HG03196 (cell line): ENCODE measurements around the gene DPH7.
"Not testable (repeated sequence)": the region's sequence is repeated elsewhere in the genome, so short reads cannot be mapped to it uniquely, and the experiment has no call there.

Experiments
- ATAC-seq: cut with Tn5 transposase; IDR thresholded peaks from one replicate; pipeline ENCODE4 v1.9.1; 2021; ENCODE audit not compliant: unreplicated experiment

The DPH7 gene

DNA sequence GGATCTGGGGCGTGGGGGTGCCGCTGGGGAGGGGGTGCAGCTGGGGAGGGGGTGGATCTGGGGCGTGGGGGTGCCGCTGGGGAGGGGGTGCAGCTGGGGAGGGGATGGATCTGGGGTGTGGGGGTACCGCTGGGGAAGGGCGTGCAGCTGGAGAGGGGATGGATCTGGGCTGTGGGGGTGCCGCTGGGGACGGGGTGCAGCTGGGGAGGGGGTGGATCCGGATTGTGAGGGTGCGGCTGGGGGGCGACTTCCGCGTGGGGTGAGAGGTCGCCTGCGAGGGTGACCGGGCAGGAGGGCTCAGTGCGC is 27.8 kb downstream of the DPH7 start:
- not testable (repeated sequence) for ATAC-seq

DNA sequence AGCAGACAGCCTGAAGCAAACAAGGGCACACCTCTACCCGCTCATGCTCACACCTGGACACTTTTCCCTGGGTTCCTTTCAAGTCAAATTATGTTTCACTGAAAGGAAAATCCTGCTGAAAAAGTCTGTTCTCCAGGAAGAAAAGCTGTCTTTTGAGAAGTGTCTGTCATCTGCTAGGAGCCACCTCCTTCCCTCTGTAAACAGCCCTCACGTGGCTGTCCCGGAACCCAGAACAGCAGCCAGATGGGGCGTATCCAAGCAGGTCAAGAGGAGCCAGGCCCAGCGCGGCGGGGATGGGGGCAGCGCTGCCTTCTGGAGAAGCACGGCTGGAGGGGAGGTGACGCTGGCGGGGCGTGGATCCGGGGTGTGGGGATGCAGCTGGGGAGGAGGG is 28.5 kb downstream of the DPH7 start, which contains the start of gene PNPLA7:
TSS of gene PNPLA7 (minus strand) at position 172 of the 391 bp plus-strand sequence. CDS start 205 bp downstream, outside the sequence.
- ATAC-seq: no peak

DNA sequence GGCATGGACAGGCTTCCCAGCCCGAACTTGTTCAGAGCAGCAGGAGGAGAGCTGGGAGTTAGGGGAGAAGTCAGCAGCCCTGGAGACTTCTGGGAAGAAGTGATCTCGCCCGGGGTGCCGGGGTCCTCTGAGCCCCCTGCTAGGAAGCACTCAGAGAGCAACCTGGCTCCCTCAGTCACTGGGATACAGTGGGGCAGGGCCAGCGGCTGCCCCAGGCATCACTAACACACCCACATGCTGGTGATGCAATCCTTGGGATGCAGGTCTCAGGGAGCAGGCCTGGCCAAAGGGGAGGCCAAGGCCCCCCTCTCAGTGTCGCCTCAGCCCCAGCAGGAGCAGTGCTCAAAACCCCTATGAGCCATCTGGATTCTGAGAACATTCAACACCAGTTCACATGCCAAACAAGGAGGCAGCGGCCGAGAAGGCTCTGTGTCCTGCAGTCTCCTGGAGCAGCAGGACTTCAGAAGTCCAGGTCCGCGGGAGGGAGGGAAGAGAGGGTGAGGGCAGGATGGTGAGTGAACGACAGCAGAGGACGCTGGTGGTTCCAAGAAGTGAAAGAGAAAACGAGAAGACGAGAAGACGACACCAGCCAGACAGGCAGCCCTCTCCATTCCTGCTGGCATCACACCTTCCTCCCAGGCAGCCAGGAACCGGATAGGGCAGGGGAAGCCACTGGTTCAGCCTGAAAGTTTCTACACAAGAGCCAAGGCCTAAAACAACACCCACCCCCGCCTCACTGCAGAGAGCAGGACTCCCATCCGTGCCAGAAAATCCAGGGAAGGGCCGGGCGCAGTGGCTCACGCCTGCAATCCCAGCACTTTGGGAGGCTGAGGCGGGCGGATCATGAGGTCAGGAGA is 30.8 kb downstream of the DPH7 start:
- no peak for ATAC-seq

DNA sequence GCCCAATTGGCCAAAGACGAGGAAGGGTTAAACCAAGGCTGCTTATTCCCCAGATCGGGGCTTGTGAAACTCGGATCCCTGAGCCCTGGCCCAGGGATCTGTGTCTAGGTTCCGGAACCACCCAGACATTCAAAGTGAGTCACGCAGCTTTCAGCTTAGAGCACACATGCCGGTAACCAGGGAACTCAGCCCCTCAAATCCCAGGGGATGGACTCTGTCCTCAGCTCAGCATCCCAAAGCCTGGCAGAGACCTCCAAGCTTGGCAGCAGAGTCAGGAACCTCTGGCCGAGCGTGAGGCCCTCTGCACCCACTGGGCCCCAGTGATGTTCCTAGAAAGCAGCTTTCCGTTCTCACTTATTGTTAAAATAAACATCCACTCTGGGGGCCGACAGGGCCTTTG is 33.6 kb downstream of the DPH7 start:
- no peak for ATAC-seq

DNA sequence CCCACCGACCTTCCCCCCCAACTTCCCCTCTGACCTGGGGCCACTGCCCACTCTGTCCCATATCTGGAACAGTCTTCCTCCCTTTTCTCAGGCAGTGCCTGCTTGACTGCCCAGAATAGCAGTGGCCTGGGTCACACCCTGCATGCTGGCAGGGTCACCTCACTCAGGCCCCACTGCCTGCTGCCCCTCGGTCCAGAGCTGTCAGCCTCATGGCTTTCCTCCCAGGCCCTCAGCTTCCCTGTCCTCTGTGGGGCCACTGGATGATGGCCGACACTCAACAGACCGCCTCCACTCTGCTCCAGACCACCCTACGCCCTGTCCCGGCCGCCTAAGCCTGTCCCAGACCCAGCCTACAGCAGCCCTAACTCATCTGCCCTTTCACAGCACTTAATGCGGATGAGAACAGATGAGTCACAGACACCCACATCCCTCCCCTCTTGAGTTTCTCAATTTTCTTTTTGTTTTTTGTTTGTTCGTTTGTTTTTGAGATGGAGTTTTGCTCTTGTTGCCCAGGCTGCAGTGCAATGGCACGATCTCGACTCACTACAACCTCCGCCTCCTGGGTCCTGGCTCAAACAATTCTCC is 34.5 kb downstream of the DPH7 start:
- no peak for ATAC-seq

GRCh38 chr9:137543237-137543963 is 35.3 kb downstream of the DPH7 start:
- no peak for ATAC-seq

GRCh38 chr9:137542486-137542885 is 36.2 kb downstream of the DPH7 start:
- no peak for ATAC-seq

DNA sequence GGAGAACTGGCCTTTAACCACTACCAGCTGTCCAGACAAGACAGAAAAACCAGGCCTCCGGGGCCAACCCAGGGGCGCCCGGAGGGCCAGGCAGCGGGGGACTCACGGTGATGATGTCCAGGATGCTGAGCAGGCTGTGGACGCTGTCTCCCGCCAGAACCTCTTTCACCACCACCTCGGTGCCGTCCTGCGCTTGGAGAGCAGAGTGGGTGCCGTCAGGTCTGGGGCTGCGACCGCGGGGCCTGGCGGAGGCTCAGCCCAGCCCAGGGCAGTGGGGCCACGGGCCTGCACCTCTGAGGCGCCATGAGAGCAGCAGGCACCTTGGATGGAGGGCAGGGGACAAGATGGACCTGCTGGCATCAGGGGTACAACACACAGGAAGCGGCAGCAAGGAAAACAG is 38.2 kb downstream of the DPH7 start:
- no peak for ATAC-seq

DNA sequence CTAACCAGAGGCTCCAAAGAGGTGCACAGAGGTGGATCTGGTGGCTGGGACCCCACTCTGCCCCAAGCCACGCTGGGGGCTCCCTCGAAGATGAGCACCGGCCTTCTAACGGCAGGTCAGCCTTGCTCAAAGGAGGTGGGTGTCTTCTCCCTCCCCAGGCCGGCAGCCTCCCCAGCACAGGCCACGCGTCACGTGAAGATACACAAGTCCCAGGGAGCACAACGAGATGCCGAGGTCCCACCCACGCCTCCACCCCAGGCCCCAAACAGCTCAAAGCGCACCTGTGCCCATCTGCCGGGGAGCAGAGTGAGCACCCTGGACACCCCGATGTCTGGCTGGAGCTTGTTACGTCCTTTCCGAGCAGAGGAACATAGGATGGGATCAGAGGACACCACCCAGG is 40.7 kb downstream of the DPH7 start:
- ATAC-seq: no peak

GRCh38 chr9:137536594-137537131 is 42.1 kb downstream of the DPH7 start:
- ATAC-seq: not testable (repeated sequence)

DNA sequence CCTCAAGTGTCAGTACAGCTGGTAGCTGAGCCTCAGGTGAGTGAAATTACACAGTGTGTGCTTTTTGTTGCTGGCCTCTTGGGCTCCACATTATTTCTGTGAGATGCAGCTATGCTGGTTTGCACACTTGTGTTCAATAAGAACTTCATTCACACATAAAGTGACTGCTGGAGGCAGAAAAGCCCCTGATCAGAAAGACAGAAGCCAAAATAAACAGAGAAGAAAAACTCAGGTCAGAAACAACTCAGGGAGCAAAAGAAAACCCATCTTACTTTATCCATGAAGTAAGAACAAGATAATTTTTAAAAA is 43.7 kb downstream of the DPH7 start:
- ATAC-seq: no peak

GRCh38 chr9:137534256-137535119 is 44.2 kb downstream of the DPH7 start:
- ATAC-seq: no peak

- not testable (repeated sequence) for ATAC-seq
Observed at GRCh38 chr9:137532891-137533468, 45.7 kb downstream of the DPH7 start.

DNA sequence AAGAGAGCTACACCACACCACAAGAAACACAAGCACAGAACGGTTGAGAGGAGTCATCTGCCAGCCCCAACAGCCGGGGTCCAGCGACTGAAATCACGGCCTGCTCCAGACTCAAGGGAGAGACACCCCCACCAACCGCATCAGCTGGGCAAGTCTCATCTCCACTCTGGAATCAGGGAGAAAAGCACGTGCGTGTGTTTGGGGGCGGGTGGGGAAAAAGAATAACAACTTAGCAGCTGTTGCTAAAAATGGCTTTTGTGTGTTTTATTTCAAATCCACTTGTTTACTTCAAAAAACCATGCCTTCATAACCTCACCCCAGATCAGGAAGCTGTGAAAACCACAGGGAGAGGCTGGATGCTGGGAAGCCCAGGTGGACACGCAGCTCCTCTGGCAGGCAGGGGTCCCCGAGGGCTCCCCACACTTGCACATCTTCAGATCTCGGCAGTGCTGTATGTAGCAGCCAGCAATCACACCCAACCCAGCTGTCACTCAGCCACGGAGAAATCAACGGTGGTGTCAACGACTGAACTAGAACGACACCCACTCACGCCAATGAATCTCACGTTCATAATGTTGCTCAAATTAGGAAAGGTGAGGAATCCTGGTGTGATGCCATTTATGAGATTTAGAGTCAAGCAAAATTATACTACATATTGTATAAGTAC is 47.5 kb downstream of the DPH7 start:
- no peak for ATAC-seq

DNA sequence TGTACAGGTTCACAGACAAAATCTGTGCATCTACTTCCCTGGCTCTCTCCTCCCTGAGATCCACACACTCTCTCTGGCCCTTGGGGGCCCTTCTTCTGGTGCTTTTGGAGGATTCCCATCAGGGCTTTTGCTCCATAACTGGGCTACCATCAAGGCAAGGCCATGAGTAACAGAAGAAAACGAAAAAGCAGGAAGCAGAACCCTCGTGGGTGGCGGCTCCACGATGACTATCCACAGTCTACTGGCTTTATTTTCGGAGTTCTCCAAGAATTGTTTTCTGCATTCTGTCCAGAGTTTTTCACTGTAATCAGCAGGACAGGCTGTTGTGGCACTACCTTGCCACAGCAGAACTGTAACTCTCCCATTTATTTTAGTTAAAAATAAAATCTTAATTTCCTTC is 48.4 kb downstream of the DPH7 start:
- no peak for ATAC-seq

- ATAC-seq: no peak
Observed at GRCh38 chr9:137524981-137525317, 53.8 kb downstream of the DPH7 start.

DNA sequence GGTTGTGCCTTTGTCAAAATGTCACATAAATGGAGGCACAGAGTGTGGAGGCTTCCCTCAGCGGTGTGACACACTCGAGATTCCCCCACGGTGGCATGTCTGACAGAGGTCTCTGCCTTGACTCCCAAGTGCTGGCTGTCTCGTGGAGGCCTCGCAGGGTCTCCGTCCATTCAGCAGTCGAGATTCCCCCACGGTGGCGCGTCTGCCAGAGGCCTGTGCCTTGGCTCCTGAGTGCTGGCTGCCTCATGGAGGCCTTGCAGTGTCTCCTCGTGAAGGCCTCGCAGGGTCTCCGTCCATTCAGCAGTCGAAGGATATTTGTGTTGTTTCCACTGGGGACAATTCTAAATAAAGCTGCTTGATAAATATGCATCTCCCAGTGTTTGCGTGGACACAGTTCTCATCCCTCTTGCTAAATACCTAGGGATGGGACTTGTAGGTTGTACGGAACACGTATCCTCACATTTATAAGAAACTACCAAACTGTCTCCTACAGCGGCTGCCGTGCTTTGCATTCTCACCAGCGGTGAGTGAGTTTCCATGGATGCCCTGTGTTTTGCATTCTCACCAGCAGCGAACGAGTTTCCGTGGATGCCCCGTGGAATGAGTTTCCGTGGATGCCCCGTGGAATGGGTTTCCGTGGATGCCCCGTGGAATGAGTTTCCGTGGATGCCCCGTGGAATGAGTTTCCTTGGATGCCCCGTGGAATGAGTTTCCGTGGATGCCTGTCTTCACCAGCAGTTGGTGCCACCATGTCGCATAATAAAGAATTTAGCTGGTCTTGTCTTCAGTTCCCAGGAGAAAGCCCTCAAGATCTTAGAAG is 54.4 kb downstream of the DPH7 start:
- no peak for ATAC-seq

DNA sequence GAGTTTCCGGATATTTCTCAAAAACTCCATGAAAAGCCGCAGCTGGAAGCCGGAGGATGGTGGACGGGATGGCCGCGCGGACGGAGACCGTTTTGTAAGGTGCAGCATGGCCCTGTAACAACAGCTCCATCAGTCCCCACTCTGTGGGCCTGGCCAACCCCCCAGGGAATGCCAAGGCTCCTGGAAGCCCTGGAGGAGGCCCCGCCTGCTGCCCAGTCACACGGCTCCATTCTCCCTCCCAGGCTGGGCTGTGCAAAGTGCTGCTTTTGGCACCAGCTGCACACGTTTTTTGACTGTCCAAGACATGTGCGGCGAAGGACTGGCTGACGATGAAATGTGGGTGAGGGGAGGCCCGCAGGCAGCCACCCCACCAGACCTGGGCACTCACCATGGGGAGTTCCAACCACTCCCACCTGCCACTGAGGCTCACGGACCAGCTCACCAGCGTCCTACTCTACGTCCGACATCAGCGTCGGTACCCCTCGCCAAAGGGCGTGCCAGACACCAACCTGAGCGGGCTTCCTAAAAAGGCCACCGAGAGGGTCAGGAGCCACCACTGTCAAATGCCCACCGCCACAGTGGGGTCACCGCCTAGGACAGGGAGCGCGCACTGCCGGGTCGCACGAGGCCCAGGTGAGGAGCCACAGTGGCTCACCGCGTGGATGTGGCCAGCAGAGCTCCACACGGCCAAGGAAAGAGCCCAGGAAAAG is 55.8 kb downstream of the DPH7 start:
- ATAC-seq: no peak
